Activated naive CD4-positive, alpha-beta T cell treated with anti-CD3 and anti-CD28 coated beads, Interleukin-2, amount 50 U/mL, for 24 hours (primary cell): Measurements from ENCODE around the gene TMC7.

Source experiments
- H3K27ac Mint-ChIP-seq: one replicate; pipeline ENCODE4 v1.8.0; 2021; ENCODE audit warnings: mild to moderate bottlenecking, mixed read lengths
- H3K27me3 Mint-ChIP-seq: one replicate; pipeline ENCODE4 v1.8.0; 2021; ENCODE audit warnings: mixed read lengths
- H3K36me3 Mint-ChIP-seq: one replicate; pipeline ENCODE4 v1.8.0; 2021; ENCODE audit warnings: mixed read lengths
- H3K4me1 Mint-ChIP-seq: one replicate; pipeline ENCODE4 v1.8.0; 2021; ENCODE audit warnings: mixed read lengths
- H3K4me3 Mint-ChIP-seq: one replicate; pipeline ENCODE4 v1.8.0; 2021; ENCODE audit warnings: mild to moderate bottlenecking, mixed read lengths
- H3K9me3 Mint-ChIP-seq: one replicate; pipeline ENCODE4 v1.8.0; 2021; ENCODE audit warnings: mixed read lengths

Gene TMC7

GRCh38 chr16:19108409-19109287, 124.9 kb downstream of the TMC7 start:
- Mint-ChIP-seq H3K36me3 (no peaks in the 10 kb centered on the region), H3K27ac (no peak overlapping the region), H3K4me1 (no peaks in the 10 kb centered on the region), H3K27me3 (peaks cover 14% of the 10 kb centered on the region), H3K4me3 (no peak overlapping the region), H3K9me3 (no peaks in the 10 kb centered on the region)

GRCh38 chr16:19109288-19109664, 125.5 kb downstream of the TMC7 start:
- Mint-ChIP-seq H3K4me3 (no peak overlapping the region), H3K9me3 (no peaks in the 10 kb centered on the region), H3K27ac (no peak overlapping the region), H3K4me1 (no peaks in the 10 kb centered on the region), H3K27me3 (peaks cover 14% of the 10 kb centered on the region), H3K36me3 (no peaks in the 10 kb centered on the region)

DNA sequence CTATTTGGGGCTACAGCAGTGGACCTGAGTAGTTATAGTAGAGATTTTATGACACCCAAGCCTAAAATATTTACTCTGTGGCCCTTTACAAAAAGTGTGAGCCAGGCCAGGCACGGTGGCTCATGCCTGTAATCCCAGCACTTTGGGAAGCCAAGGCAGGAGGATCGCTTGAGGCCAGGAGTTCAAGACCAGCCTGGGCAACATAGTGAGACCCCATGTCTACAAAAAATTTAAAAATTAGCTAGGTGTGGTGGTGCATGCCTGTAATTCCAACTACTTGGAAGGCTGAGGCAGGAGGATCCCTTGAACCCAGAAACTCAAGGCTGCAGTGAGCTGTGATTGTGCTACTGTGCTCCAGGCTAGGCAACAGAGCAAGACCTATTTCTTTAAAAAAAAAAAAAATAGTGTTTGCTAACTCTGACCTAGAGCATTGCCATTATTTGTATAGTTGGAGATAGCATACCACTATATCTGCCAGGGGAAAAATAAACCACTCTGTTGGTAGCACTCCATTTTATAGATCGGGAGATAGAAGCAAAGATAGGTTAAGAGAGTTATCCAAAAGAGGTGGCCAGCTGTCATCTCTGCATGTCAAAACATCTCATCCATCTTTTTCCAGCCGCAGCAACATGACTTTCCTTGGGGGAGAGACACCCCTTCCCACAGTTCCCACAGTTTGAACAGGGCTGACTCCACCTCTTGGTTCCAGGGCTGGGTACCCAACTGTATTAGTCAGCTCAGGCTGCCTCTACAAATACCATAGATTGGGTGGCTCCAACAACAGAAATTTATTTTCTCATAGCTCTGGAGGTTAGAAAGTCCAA, 127.0 kb downstream of the TMC7 start:
- Mint-ChIP-seq H3K27me3 (peaks cover 19% of the 10 kb centered on the region), H3K27ac (no peak overlapping the region), H3K4me1 (no peaks in the 10 kb centered on the region), H3K36me3 (no peaks in the 10 kb centered on the region), H3K4me3 (no peak overlapping the region), H3K9me3 (no peaks in the 10 kb centered on the region)

GRCh38 chr16:19112099-19112407, 128.3 kb downstream of the TMC7 start:
- no peaks in the 10 kb centered on the region for H3K9me3 Mint-ChIP-seq
- H3K4me3 Mint-ChIP-seq: no peak overlapping the region
- peaks cover 19% of the 10 kb centered on the region for H3K27me3 Mint-ChIP-seq
- H3K4me1 Mint-ChIP-seq: no peaks in the 10 kb centered on the region
- H3K36me3 Mint-ChIP-seq: no peaks in the 10 kb centered on the region
- no peak overlapping the region for H3K27ac Mint-ChIP-seq
